ENCODE data around the gene EMP1.

GRCh38 chr12:13154027-13154538 lies 42.4 kb upstream of the EMP1 start:
- no peak for TF ChIP-seq JUN (IDR thresholded peaks at IDR 0.05; ENCODE audit: low read depth, low read length)
- TF ChIP-seq TAF1 (IDR thresholded peaks at IDR 0.05; ENCODE audit: low read depth, low read length) = no peak
- TF ChIP-seq SRF (IDR thresholded peaks at IDR 0.05; ENCODE audit: low read depth, low read length) = no peak
- TF ChIP-seq POLR2AphosphoS5 (IDR thresholded peaks at IDR 0.05; ENCODE audit: low read depth, low read length) = no peak
- no peak for TF ChIP-seq GTF2F1 (IDR thresholded peaks at IDR 0.05; ENCODE audit: borderline replicate concordance, low read depth, low read length)
- TF ChIP-seq, protein P1, sequence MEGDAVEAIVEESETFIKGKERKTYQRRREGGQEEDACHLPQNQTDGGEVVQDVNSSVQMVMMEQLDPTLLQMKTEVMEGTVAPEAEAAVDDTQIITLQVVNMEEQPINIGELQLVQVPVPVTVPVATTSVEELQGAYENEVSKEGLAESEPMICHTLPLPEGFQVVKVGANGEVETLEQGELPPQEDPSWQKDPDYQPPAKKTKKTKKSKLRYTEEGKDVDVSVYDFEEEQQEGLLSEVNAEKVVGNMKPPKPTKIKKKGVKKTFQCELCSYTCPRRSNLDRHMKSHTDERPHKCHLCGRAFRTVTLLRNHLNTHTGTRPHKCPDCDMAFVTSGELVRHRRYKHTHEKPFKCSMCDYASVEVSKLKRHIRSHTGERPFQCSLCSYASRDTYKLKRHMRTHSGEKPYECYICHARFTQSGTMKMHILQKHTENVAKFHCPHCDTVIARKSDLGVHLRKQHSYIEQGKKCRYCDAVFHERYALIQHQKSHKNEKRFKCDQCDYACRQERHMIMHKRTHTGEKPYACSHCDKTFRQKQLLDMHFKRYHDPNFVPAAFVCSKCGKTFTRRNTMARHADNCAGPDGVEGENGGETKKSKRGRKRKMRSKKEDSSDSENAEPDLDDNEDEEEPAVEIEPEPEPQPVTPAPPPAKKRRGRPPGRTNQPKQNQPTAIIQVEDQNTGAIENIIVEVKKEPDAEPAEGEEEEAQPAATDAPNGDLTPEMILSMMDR (IDR thresholded peaks at IDR 0.05; ENCODE audit: control extremely low read depth in 1 of 3, insufficient read depth in 1 of 3, low read depth in 1 of 3, low read length in 3 of 3) = no peak
- no peak for TF ChIP-seq FOSL1 (IDR thresholded peaks at IDR 0.05; ENCODE audit: insufficient read depth, low read depth, low read length)
- no peak for TF ChIP-seq EP300 (IDR thresholded peaks at IDR 0.05; ENCODE audit: borderline replicate concordance in 1 of 2, low read depth in 2 of 2, low read length in 2 of 2)

All from H1 (cell line).